HG03064 (cell line): ENCODE results near the gene IGSF21.

Experiments used
- ATAC-seq: cut with Tn5 transposase; IDR thresholded peaks from one replicate; pipeline ENCODE4 v1.9.1; 2021; ENCODE audit warnings: low read depth; ENCODE audit not compliant: unreplicated experiment

Gene IGSF21

DNA sequence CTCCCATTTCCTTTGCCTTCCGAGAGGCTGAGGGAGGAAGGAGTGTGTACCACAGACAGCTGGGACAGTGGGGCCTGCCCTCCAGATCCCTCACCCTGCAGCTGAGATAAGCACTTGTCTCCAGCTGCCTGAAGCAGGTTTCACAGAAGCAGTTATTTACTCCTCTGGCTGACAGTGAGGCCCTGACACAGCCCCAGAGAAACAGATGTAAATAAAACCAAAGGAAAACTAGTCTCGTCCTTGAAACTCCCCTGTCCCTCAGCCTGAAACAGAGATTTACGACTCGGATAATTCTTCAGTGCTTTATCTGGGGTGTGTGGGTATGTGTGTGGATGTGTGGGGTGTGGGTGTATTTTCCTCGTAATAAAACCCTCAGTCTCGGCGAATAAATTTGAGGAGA lies 181.1 kb downstream of the IGSF21 start:
- no peak for ATAC-seq

DNA sequence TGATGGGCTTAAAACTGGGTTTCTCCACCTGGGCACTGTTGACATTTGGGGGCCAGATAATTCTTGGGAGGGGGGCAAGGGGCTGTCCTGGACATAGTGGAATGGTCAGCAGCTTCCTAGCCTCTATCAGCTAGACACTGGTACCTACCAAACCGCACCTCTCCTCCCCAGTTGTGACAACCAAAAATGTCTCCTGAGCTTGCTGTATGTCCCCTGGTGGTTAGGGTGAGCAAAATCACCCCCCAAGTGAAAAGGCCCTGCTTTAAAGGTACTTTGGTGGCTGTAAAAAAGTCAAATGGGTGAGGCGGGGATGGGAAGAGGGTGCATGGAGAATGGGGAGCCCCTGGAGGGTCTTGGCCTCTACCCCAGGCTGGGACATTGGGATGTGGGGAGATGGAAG lies 182.0 kb downstream of the IGSF21 start:
- ATAC-seq = no peak

DNA sequence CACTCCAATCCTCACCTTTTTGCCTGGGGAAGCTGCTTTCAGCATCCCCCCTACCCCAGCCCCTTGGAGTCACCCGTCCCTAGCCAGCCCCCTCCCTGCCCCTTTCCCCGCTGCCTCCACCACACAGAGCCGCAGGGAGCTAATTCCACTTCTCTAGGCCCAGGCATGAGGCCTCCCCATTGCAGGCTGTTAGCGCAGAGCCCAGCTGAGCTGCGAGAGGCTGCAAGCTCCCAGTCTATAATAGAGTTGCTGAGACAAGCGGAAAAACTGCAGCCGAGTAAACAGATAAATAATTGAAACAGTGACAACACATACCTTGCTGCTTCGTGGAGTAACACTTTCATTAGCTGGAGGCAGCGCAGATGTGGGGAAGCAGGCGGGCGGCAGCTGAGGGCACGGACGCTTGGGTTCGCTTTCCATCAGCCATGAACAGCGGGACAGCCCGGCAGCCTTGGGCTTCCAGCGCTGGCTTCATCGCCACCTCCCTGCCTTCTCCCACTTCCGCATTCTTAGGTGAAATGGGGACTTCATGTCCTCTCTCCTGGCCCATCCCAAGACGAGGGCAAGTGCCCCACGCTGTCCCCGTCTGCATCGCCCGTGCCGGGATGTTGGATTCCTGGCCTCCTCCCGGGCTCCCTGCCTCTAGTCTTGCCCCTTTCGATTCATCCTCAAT lies 183.3 kb downstream of the IGSF21 start:
- ATAC-seq = no peak

DNA sequence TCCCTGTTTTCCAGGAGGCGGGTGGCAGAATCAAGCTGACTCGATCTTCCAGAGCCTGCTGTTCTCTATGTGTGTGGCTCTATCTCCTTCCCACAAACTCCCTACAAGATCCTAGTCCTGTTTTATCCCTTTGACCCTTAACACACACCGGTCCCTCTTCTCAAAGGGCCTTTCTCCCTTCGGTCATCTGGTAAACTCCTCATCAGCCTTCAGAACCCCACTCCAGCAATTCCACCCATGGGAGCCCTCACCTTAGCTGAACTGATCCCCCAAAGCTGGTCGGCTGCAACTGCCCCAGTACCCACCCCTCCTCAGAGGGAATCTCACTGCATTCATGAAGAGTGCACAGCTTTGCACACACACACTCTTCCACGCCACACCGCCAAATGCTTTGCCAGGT lies 184.9 kb downstream of the IGSF21 start:
- ATAC-seq = no peak

DNA sequence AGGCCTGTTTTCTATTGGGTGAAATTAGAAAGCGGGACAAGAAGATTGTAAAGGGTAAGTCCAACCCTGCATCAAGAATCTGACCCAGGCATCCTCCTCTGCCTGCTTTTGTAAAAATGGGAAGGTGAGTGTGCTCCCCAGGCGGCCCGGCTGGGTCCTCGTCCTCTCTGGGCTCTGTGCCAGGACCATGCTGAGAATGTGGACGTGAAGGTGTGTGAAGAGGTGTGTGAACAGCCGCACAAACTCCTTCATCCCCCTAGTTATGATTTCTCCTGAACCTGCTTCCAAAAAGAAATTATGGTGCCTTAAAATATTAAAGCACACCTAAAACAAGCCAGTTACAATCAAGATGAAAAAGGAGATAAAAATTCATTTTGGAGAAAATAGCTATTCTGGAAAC lies 185.7 kb downstream of the IGSF21 start:
- ATAC-seq = no peak

DNA sequence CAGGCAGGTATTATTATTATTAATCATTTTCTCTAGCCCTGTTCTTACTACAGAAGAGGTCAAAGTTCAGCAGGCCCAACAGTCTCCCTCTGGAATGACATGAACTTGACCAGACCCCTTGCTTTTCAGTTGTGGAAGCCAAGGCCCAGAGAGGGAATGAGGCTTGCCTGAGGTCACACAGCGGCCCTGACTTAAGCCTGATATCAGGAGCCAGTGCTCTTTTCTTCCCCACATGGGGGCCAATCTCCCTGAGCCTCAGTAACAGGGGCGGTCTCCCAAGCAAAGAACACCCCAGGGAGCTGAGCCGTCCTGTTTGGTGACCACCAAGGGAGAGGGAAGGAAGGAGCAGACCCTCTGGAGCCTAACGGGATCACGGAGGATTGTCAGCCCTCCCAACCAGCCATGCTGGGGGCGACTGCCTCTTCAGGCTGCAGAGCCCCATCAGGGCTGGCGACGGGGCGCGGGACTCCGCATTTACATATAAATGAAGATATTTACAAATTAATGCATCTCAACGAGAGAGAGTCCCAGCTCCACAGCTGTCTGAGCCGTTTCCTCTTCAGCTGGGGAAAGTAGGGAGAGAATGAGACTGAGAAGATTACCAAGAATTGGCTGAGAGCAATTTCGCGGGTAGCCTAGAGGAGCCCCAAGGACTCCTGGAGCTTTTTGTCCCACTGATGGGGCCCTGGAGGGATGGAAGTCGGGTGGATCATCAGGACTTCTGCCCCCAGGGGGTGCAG lies 187.0 kb downstream of the IGSF21 start:
- no peak for ATAC-seq

DNA sequence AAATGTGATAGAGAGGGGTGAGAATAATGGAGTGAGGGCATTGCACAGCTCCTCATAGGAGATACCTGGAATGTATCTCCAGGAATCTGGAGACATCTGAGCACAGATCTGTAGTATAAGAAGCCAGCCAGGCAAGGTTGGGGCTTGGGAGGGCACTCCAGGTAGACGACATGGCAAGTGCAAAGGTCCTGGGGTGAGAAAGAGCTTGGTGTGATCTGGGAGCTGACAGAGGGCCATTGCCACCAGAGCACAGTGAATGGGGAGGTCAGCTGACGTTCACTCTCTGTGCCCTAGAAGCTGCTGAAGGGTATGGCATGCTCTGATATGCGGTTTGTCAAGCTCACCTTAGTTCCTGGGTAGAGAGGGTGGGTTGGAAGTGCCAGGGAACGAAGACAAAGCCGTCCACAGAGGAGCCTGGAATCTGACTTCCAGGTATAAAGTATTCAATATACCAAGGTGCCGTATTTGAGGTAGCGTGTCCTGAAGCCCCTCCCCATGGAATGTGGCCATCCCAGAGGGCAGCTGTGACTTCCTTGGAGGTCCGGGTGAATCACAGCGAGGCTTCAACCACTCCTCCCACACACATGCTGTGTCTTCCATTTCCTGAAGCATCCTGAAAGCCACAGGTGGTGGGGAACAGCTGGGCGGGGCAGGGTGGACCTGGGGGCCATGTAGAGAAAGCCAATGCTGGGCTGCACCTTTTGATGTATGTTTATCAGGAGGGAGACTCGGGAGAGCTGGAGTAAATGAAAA lies 190.5 kb downstream of the IGSF21 start:
- no peak for ATAC-seq

DNA sequence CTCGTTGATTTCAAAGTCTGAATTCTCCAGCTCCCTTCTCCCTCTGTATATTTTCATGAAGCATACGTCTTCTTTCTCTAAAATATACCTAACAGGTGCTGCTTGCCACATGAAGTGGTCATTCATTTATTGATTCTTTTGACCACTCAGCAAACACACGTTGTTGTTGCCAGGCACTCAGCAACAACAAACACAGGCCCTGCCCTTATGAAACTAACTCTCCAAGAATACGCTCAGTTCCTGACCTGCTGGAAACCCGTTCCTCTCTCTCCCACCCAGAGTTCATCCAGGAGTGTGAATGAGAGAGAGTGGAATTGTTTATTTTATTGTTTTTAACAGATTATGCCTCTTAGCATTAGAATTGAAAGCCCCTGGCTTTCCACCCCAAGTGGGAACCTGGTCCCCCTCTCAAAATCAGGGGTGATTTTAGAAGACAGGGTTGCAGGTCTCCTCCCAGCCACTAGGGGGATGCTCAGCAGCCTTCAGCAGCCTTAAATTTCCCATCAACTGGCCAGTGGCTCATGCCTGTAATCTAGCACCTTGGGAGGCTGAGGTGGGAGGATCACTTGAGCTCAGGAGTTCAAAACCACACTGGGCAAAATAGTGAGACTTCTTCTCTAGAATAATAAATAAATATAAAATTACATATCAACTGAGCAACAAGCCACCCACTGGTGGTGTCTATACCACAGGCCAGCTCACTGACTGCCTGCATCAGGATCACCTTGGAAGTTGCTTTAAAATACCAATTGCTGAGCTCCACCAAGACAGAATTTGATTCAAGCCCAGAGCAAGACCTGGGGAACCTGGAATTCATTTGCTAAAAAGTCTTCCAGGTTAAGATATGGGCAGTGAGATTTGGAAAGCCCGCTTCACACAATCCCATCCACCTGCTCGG lies 192.1 kb downstream of the IGSF21 start:
- ATAC-seq = no peak

DNA sequence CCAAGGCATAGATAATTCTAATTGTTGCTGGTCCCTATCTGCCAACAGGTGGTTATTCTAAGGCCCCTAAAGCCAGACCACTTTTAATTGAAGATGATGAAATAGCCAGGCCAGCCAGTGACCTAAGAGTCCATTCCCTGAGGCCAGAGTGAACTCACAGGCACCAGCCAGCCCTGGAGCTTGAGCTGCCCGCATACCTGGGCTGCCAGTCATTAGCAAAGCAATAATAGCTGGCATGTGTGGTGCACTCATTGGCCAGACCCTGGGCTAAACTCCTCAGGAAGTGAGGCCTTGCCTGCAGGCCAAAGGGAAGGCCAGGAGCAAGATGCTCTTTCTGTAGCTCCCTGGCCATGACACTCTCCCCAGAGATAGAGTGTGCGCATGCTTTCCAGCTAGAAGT lies 192.8 kb downstream of the IGSF21 start:
- ATAC-seq = no peak

DNA sequence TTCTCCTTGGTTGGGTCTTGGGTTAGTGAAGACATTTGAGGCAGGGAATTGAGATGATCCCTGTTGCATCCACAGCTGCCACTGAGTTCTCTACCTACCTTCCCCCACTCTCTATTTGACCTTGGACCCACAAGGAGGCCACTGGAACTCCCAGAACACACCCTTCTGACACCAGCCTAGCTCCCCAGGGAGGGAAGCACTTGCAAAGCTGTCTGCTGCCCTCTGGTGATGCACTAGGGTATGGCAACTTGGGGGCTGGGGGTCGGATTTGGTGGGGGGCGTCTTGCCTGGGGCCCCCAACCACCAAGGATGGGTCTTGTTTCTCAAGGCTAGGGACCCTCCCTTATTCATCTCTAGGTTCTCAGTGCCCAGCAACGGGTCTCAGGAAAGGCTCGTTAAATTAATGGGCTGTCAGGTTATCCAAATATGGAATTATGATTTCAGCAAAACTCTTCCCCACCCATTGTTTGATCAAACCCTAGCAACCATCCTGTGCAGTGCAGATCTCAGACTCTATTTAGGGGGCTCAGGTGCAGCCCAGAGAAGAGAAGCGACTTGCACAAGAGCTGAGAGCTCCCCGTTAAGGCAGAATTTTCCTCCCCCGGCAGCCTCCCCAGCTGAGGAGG lies 195.3 kb downstream of the IGSF21 start:
- ATAC-seq = no peak

DNA sequence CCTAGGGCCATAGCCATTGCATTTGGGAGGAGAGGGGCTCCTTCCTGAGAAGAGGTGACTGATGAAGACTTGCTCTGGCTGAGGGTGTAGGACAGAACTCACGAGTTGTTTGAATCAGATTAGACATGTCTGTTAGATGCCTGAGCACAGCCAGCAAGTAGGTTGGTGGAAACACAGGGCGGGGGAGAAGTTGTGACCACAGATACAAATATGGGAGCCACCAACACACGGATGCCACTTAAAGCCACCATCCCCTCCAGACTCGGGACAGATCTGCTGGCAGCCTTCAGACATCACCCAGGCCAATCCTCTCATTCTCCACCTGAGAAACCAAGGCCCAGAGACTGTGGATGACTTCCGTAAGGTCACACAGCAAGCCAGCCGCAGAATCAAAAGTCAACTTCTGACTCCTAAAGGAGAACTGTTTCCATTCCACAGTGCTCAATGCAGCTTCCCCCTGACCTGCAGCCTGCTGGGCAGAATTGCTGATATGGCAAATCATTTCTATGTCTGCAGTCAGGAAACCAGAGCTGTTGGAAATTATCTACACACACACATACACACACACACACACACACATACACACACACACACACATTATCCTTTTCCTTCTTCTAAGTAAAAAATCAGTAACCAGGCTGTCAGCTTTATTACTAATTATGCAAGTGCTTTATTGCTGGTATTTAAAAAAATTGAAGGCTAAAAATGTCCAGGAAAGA lies 196.7 kb downstream of the IGSF21 start:
- no peak for ATAC-seq

DNA sequence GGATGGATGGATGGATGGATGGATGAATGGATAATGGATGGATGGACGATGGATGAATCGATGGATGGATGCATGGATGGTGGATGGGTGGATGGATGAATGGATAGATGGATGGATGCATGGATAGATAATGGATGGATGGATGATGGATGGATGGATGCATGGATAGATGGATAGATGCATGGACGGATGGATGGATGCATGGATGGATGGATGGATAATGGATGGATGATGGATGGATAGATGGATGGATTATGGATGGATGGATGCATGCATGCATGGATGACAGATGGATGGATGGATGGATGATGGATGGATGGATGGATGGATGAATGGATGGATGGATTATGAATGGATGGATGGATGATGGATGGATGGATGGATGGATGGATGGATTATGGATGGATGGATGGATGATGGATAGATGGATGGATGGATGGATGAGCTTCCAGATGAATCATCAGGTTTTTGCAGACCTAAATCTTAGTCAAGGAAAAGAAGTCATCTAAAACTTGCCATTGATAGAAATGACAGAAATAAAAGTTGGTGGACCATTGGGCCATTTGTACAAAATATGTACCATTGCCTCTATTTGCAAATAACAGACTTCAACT lies 197.7 kb downstream of the IGSF21 start:
- ATAC-seq = no peak

DNA sequence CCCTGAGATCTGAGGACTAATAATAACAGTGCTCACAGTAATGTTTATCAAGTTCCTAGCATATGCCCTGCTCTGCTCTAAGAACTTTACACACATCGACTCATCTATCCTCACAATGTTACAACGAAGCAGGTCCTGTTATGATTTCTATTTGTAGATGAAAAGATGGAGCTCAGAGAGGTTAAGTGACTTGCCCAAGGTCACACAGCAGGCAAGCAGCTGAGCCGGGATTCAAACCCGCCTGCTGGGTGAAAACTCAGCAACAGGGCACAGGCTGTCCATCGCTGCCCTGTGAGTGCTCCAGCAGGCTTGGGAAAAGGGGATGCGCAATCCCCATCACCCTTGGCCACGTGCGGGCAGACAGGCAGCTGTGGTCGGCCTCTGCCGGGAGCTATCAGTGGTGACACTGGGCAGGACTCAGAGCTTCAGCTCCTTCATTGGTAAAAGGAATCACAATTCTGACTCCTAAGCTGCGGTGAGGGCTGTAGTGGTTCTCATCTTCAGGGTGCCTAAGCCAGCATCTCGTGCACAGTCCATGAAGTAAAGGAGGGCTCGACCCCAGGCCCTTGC lies 199.8 kb downstream of the IGSF21 start:
- ATAC-seq = no peak

DNA sequence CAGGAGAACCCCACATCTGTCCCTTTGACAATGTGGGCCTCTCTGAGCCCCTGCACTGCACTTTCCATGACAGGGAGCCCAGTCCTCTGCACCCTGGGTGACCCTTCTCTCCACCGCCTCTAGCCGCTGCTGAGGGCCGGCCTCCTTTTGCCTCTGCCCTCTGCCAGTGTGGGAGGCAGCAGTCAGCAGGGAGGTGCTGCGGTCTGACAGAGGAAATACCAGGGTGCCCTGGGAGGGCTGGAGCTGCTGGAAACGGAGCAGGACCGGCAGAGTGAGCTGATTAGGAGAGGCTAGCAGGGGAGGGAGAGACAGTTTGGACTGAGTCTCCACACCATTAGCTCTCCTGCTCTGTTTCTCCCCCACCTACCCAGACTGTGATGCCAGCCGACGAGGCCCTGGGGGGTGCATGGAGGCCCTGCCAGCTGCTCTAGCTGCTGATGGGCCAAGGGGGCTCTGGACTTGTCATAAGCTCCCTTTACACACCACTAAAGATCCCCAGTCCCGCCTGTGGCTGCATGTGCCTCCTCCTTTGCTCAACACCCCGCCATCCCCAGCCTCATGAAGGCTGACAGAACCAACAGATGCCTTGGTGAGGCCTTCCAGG lies 202.1 kb downstream of the IGSF21 start:
- no peak for ATAC-seq

DNA sequence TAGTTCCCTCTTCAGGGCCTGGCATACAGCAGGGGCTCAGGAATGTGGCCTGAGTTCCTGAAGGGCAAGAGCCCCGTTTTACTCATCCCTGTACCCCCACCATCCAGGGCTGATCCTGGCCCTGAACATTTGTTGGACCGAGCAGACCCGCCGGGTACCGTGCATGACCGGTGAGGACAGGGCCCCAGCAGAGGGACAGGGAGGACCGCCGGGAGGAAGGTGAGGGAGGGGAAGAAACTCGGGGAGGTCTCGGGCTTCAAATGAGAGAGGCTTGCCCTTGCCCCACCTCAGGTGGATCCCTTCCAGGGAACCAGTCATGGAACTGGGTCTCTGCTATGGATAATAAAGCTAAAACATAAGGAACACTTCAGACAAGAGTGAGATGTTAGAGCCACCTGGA lies 205.4 kb downstream of the IGSF21 start:
- no peak for ATAC-seq

DNA sequence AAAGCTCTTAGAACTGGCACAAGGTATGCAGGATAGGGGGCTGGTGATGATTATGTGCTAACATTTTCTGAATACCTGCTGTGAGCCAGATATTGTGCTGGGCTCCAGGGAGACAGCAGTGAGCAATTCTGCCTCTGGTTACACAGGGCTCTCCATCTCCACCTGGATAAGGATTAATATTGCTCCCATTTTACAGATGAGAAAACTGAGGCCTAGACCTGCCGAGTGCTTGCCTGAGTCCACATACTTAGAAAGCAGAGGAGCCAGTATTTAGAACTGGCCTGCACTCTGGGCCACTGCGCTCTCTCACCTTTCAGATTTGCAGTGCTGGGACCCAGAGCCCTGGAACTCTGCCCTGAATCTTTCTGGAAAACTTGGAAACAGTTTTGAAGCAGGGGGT lies 205.9 kb downstream of the IGSF21 start:
- no peak for ATAC-seq

DNA sequence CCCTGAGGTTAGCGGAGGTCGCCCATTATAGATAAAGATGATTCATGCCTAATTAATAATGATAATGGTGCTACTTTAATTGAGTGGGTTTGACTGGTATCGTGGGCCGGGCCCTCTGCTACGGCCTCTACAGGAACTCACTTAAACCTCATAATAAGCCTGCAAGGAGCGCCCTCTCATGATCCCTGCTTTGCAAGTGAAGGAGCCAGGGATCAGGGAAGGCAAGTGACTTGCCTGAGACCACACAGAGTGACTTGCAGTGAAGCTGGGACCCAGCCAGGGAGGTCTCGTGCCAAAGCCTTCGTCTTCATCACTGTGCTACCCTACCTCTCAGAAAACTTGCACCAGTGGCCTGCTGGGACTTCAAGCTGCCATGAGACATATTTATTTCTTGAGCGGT lies 206.8 kb downstream of the IGSF21 start:
- ATAC-seq = no peak

DNA sequence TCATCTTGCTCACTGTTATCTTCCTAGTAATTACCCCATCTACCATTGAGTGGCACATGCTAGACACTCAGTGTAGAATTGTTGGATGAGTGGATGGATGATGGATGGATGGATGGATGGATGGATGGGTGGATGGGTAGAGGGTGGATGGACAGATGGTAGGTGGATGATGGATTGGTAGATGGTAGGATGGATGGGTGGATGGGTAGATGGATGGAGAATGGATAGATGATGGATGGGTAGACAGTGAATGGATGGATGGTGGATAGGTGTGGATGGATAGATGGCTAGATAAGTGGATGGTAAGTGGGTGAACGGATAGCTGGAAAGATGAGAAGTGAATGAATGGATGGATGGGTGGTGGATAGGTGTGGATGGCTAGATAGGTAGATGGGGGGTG lies 207.9 kb downstream of the IGSF21 start:
- no peak for ATAC-seq
